Measurements from ENCODE around the gene BMAL2.

Gene BMAL2

GRCh38 chr12:27297566-27297965 lies 35.1 kb upstream of the BMAL2 start:
- no peak overlapping the region for H3K4me3 ChIP-seq (ENCODE audit: low read depth, low read length)
- H3K9ac ChIP-seq = no peak overlapping the region
- no peak overlapping the region for H3K4me2 ChIP-seq (ENCODE audit: low read length)
- H3K9me3 ChIP-seq (ENCODE audit: control insufficient read depth, low read length) = no peaks in the 10 kb centered on the region
- H3K79me2 ChIP-seq = peaks cover 3% of the 10 kb centered on the region
- H3K4me1 ChIP-seq = peaks cover 4% of the 10 kb centered on the region
- H3K27me3 ChIP-seq (ENCODE audit: control insufficient read depth, insufficient read depth, low read length) = no peaks in the 10 kb centered on the region
- TF ChIP-seq, protein P1, sequence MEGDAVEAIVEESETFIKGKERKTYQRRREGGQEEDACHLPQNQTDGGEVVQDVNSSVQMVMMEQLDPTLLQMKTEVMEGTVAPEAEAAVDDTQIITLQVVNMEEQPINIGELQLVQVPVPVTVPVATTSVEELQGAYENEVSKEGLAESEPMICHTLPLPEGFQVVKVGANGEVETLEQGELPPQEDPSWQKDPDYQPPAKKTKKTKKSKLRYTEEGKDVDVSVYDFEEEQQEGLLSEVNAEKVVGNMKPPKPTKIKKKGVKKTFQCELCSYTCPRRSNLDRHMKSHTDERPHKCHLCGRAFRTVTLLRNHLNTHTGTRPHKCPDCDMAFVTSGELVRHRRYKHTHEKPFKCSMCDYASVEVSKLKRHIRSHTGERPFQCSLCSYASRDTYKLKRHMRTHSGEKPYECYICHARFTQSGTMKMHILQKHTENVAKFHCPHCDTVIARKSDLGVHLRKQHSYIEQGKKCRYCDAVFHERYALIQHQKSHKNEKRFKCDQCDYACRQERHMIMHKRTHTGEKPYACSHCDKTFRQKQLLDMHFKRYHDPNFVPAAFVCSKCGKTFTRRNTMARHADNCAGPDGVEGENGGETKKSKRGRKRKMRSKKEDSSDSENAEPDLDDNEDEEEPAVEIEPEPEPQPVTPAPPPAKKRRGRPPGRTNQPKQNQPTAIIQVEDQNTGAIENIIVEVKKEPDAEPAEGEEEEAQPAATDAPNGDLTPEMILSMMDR (IDR thresholded peaks at IDR 0.05) = no peak
- H2AFZ ChIP-seq = no peak overlapping the region
- H3K36me3 ChIP-seq (ENCODE audit: control insufficient read depth, insufficient read depth, low read length) = no peaks in the 10 kb centered on the region
- H3K27ac ChIP-seq = no peak overlapping the region

GRCh38 chr12:27299102-27299501 lies 33.5 kb upstream of the BMAL2 start:
- H3K9ac ChIP-seq = no peak overlapping the region

GRCh38 chr12:27300226-27300625 lies 32.4 kb upstream of the BMAL2 start:
- TF ChIP-seq, protein P1 (IDR thresholded peaks at IDR 0.05) = no peak
- H3K36me3 ChIP-seq (ENCODE audit: control insufficient read depth, insufficient read depth, low read length) = no peaks in the 10 kb centered on the region
- no peak overlapping the region for H3K4me3 ChIP-seq (ENCODE audit: low read depth, low read length)
- H3K4me1 ChIP-seq = no peaks in the 10 kb centered on the region
- no peaks in the 10 kb centered on the region for H3K9me3 ChIP-seq (ENCODE audit: control insufficient read depth, low read length)
- no peak overlapping the region for H3K9ac ChIP-seq
- H2AFZ ChIP-seq = no peak overlapping the region
- no peak overlapping the region for H3K4me2 ChIP-seq (ENCODE audit: low read length)
- H3K27me3 ChIP-seq (ENCODE audit: control insufficient read depth, insufficient read depth, low read length) = no peaks in the 10 kb centered on the region
- H3K79me2 ChIP-seq = peaks cover 3% of the 10 kb centered on the region
- H3K27ac ChIP-seq = no peak overlapping the region

More at GRCh38 chr12:27299102-27299501, 33.5 kb upstream of the BMAL2 start:
- no peaks in the 10 kb centered on the region for H3K36me3 ChIP-seq (ENCODE audit: control insufficient read depth, insufficient read depth, low read length)
- no peaks in the 10 kb centered on the region for H3K4me1 ChIP-seq
- H3K79me2 ChIP-seq = peaks cover 3% of the 10 kb centered on the region
- no peak overlapping the region for H3K27ac ChIP-seq
- H3K4me2 ChIP-seq (ENCODE audit: low read length) = no peak overlapping the region
- H2AFZ ChIP-seq = no peak overlapping the region
- H3K9me3 ChIP-seq (ENCODE audit: control insufficient read depth, low read length) = no peaks in the 10 kb centered on the region
- TF ChIP-seq, protein P1 (IDR thresholded peaks at IDR 0.05) = no peak
- no peaks in the 10 kb centered on the region for H3K27me3 ChIP-seq (ENCODE audit: control insufficient read depth, insufficient read depth, low read length)
- no peak overlapping the region for H3K4me3 ChIP-seq (ENCODE audit: low read depth, low read length)

- Histone ChIP-seq H3K27ac (no peak overlapping the region), H3K27me3 (ENCODE audit: control insufficient read depth, insufficient read depth, low read length) (no peaks in the 10 kb centered on the region)
- TF ChIP-seq, protein P1 (IDR thresholded peaks at IDR 0.05) = no peak
These were observed 29.2 kb upstream of the BMAL2 start for GRCh38 chr12:27303139-27304111.

More at GRCh38 chr12:27303139-27304111, 29.2 kb upstream of the BMAL2 start:
- H3K4me3 ChIP-seq (ENCODE audit: low read depth, low read length) = no peak overlapping the region
- H3K9me3 ChIP-seq (ENCODE audit: control insufficient read depth, low read length) = no peaks in the 10 kb centered on the region
- no peak overlapping the region for H2AFZ ChIP-seq
- H3K4me2 ChIP-seq (ENCODE audit: low read length) = no peak overlapping the region
- no peak overlapping the region for H3K9ac ChIP-seq
- H3K4me1 ChIP-seq = no peaks in the 10 kb centered on the region
- H3K79me2 ChIP-seq = no peaks in the 10 kb centered on the region
- no peaks in the 10 kb centered on the region for H3K36me3 ChIP-seq (ENCODE audit: control insufficient read depth, insufficient read depth, low read length)

Data from parathyroid adenoma (tissue), 2 donors.